Mammary epithelial cell (primary cell): Measurements from ENCODE around the gene ZMYND11.

Experiments used
- EZH2 ChIP-seq: IDR thresholded peaks from 2 replicates; pipeline ENCODE4 v1.6.1; 2012; ENCODE audit warnings: low read length, inconsistent platforms, borderline replicate concordance
- TF ChIP-seq, protein P1 (sequence below), 2 donors: IDR thresholded peaks in 1 of 2; conservative IDR thresholded peaks in 1 of 2; 2 replicates each; pipeline ENCODE4 v1.5.1; 2011 to 2012; ENCODE audit warnings: inconsistent platforms in 2 of 2, low read length in 2 of 2, mild to moderate bottlenecking in 2 of 2, control low read depth in 1 of 2, low read depth in 1 of 2; ENCODE audit not compliant: insufficient read depth in 1 of 2; ENCODE audit errors: extremely low read depth in 1 of 2

- TF ChIP-seq, protein P1, sequence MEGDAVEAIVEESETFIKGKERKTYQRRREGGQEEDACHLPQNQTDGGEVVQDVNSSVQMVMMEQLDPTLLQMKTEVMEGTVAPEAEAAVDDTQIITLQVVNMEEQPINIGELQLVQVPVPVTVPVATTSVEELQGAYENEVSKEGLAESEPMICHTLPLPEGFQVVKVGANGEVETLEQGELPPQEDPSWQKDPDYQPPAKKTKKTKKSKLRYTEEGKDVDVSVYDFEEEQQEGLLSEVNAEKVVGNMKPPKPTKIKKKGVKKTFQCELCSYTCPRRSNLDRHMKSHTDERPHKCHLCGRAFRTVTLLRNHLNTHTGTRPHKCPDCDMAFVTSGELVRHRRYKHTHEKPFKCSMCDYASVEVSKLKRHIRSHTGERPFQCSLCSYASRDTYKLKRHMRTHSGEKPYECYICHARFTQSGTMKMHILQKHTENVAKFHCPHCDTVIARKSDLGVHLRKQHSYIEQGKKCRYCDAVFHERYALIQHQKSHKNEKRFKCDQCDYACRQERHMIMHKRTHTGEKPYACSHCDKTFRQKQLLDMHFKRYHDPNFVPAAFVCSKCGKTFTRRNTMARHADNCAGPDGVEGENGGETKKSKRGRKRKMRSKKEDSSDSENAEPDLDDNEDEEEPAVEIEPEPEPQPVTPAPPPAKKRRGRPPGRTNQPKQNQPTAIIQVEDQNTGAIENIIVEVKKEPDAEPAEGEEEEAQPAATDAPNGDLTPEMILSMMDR (conservative IDR thresholded peaks at IDR 0.05 in 1 of 2, IDR thresholded peaks at IDR 0.05 in 1 of 2; ENCODE audit: extremely low read depth in 1 of 2, insufficient read depth in 1 of 2, low read depth in 1 of 2, low read length in 2 of 2): no peak
- no peak for TF ChIP-seq EZH2
Observed at GRCh38 chr10:137606-138005, 2.4 kb downstream of the ZMYND11 start.
